ENCODE measurements around the gene MRPL22.
"Not testable (repeated sequence)": the region's sequence is repeated elsewhere in the genome, so short reads cannot be mapped to it uniquely, and the experiment has no call there.

The MRPL22 gene

GRCh38 chr5:155001523-155001922 is 60.6 kb downstream of the MRPL22 start:
- H3K9me3 Mint-ChIP-seq, result no peaks in the 10 kb centered on the region
- DNase-seq (ENCODE audit: low spot score in 2 of 2), result no peak
- ATAC-seq, result no peak
- H3K36me3 Mint-ChIP-seq, result no peaks in the 10 kb centered on the region
- no peak overlapping the region for H3K4me3 Mint-ChIP-seq
- H3K27ac Mint-ChIP-seq, result no peak overlapping the region
- H3K4me1 Mint-ChIP-seq, result no peaks in the 10 kb centered on the region

- not testable (repeated sequence) for H3K9me3 Mint-ChIP-seq; H3K36me3 Mint-ChIP-seq; H3K4me1 Mint-ChIP-seq; H3K27ac Mint-ChIP-seq; H3K4me3 Mint-ChIP-seq; DNase-seq (ENCODE audit: low spot score in 2 of 2); ATAC-seq
These were observed 61.8 kb downstream of the MRPL22 start for GRCh38 chr5:155002722-155003121.

GRCh38 chr5:155004138-155004744 is 63.4 kb downstream of the MRPL22 start:
- Mint-ChIP-seq H3K4me3 (no peak overlapping the region), H3K36me3 (no peaks in the 10 kb centered on the region), H3K27ac (no peak overlapping the region), H3K4me1 (no peaks in the 10 kb centered on the region), H3K9me3 (no peaks in the 10 kb centered on the region)
- ATAC-seq (peak; percentile 61), DNase-seq (ENCODE audit: low spot score in 2 of 2) (peak; percentile 3 to 54)

GRCh38 chr5:155006265-155006664 is 65.4 kb downstream of the MRPL22 start:
- not testable (repeated sequence) for H3K4me3 Mint-ChIP-seq; H3K27ac Mint-ChIP-seq; H3K4me1 Mint-ChIP-seq; ATAC-seq; H3K9me3 Mint-ChIP-seq; DNase-seq (ENCODE audit: low spot score in 2 of 2); H3K36me3 Mint-ChIP-seq

- DNase-seq (ENCODE audit: low spot score in 2 of 2) (no peak), ATAC-seq (no peak)
- no peak overlapping the region for H3K27ac Mint-ChIP-seq
- H3K4me1 Mint-ChIP-seq, result no peaks in the 10 kb centered on the region
- no peak overlapping the region for H3K4me3 Mint-ChIP-seq
- H3K9me3 Mint-ChIP-seq, result no peaks in the 10 kb centered on the region
- no peaks in the 10 kb centered on the region for H3K36me3 Mint-ChIP-seq
These were observed 67.8 kb downstream of the MRPL22 start for GRCh38 chr5:155008669-155009068.

GRCh38 chr5:155010881-155011280 is 70.0 kb downstream of the MRPL22 start:
- ATAC-seq (no peak), DNase-seq (ENCODE audit: low spot score in 2 of 2) (no peak)
- H3K4me3 Mint-ChIP-seq, result no peak overlapping the region
- peaks cover 6% of the 10 kb centered on the region for H3K4me1 Mint-ChIP-seq
- no peaks in the 10 kb centered on the region for H3K36me3 Mint-ChIP-seq
- H3K9me3 Mint-ChIP-seq, result no peaks in the 10 kb centered on the region
- no peak overlapping the region for H3K27ac Mint-ChIP-seq

- Mint-ChIP-seq H3K9me3 (no peaks in the 10 kb centered on the region), H3K4me3 (no peak within 1 kb of the TSS), H3K36me3 (no peaks in the 10 kb centered on the region), H3K27ac (no peak within 1 kb of the TSS), H3K4me1 (peaks cover 6% of the 10 kb centered on the region)
- peak in 1 of 2 donors; percentile 22 for DNase-seq (ENCODE audit: low spot score in 2 of 2)
- no peak for ATAC-seq
These were observed 72.7 kb downstream of the MRPL22 start, which contains the start of gene KIF4B for GRCh38 chr5:155013526-155013925. Gene KIF4B (plus strand): TSS chr5:155013755. CDS start chr5:155013860, 105 bp downstream.

- H3K4me3 Mint-ChIP-seq, result no peak overlapping the region
- no peaks in the 10 kb centered on the region for H3K36me3 Mint-ChIP-seq
- peaks cover 6% of the 10 kb centered on the region for H3K4me1 Mint-ChIP-seq
- no peaks in the 10 kb centered on the region for H3K9me3 Mint-ChIP-seq
- DNase-seq (ENCODE audit: low spot score in 2 of 2) (no peak), ATAC-seq (peak; percentile 62)
- H3K27ac Mint-ChIP-seq, result no peak overlapping the region
These were observed 74.4 kb downstream of the MRPL22 start for GRCh38 chr5:155015239-155015638.

- H3K9me3 Mint-ChIP-seq, result no peaks in the 10 kb centered on the region
These were observed 76.7 kb downstream of the MRPL22 start for GRCh38 chr5:155017610-155018009.

More at GRCh38 chr5:155017610-155018009, 76.7 kb downstream of the MRPL22 start:
- Mint-ChIP-seq H3K36me3 (no peaks in the 10 kb centered on the region), H3K27ac (no peak overlapping the region), H3K4me1 (peaks cover 6% of the 10 kb centered on the region), H3K4me3 (no peak overlapping the region)
- peak; percentile 72 for ATAC-seq
- no peak for DNase-seq (ENCODE audit: low spot score in 2 of 2)
